PC-3 (cell line): ENCODE data around the gene NTNG1. TPM values are rescaled to one million over a fixed set of nuclear protein-coding genes. Genes with fewer than 3 reads are reported as not detected.

Experiments
- ATAC-seq: fragments of 200-7000 bp; cut with Tn5 transposase; 2 replicates; pipeline ENCODE4 v1.9.1; 2020; ENCODE audit warnings: mild to moderate bottlenecking, moderate library complexity
- BruUV-seq: library from RNA; stranded (reverse); fragments of 400-500 nt; replicated peaks from 2 replicates; lab custom pipeline; 2021; lab: Mats Ljungman, UMichigan
- CTCF ChIA-PET: fragments of 300-600 bp; sonication (Branson Sonifier 250); formaldehyde crosslinking; loops from one replicate; lab custom pipeline; 2022; ENCODE audit warnings: antibody characterized with exemption; lab: Charles Lee
- POLR2A ChIA-PET: fragments of 300-600 bp; sonication (Branson Sonifier 250); formaldehyde crosslinking; loops from one replicate; lab custom pipeline; 2022; ENCODE audit warnings: antibody characterized with exemption; ENCODE audit not compliant: unreplicated experiment; lab: Charles Lee
- DNase-seq: peaks from one replicate; pipeline ENCODE4 v3.0.0-alpha.2; 2015
- H2AFZ ChIP-seq: fragments of 300-600 bp; sonication (generic); 2 replicates; pipeline ENCODE4 v1.6.0; 2016; ENCODE audit warnings: antibody characterized with exemption, low read length
- H3F3A ChIP-seq: fragments of 300-600 bp; sonication (generic); one replicate; pipeline ENCODE4 v1.6.0; 2017; ENCODE audit warnings: antibody characterized with exemption, low read length, control low read depth, mild to moderate bottlenecking; ENCODE audit not compliant: unreplicated experiment
- H3K27ac ChIP-seq: fragments of 300-600 bp; sonication (generic); 2 replicates; pipeline ENCODE4 v1.5.1; 2016; ENCODE audit warnings: mild to moderate bottlenecking, low read length
- H3K27me3 ChIP-seq: fragments of 300-600 bp; sonication (generic); 2 replicates; pipeline ENCODE4 v1.6.1; 2016; ENCODE audit warnings: low read length, mixed read lengths
- H3K36me3 ChIP-seq: fragments of 300-600 bp; sonication (generic); 2 replicates; pipeline ENCODE4 v1.6.1; 2016; ENCODE audit warnings: low read depth, mixed run types, low read length, mixed read lengths
- H3K4me1 ChIP-seq: fragments of 300-600 bp; sonication (generic); 2 replicates; pipeline ENCODE4 v1.5.1; 2016; ENCODE audit warnings: low read length; ENCODE audit not compliant: insufficient read depth
- H3K4me2 ChIP-seq: fragments of 300-600 bp; sonication (generic); 2 replicates; pipeline ENCODE4 v1.6.0; 2016; ENCODE audit warnings: low read length
- H3K4me3 ChIP-seq: fragments of 300-600 bp; sonication (generic); 2 replicates; pipeline ENCODE4 v1.5.1; 2016; ENCODE audit warnings: mild to moderate bottlenecking, low read length, mixed read lengths
- H3K79me2 ChIP-seq: fragments of 300-600 bp; sonication (generic); 2 replicates; pipeline ENCODE4 v1.6.1; 2017; ENCODE audit warnings: low read length, mixed read lengths
- H3K9ac ChIP-seq: fragments of 300-600 bp; sonication (generic); 2 replicates; pipeline ENCODE4 v1.6.0; 2016; ENCODE audit warnings: mild to moderate bottlenecking, low read length
- H3K9me2 ChIP-seq: fragments of 300-600 bp; sonication (generic); replicated peaks from 2 replicates; pipeline ENCODE4 v1.6.1; 2016; ENCODE audit warnings: mixed run types, low read length, mixed read lengths
- H3K9me3 ChIP-seq: fragments of 300-600 bp; sonication (generic); 2 replicates; pipeline ENCODE4 v1.6.1; 2016; ENCODE audit warnings: low read length, mixed read lengths
- H4K20me1 ChIP-seq: fragments of 300-600 bp; sonication (generic); 2 replicates; pipeline ENCODE4 v1.6.1; 2016; ENCODE audit warnings: low read length, mixed read lengths
- EZH2 ChIP-seq: fragments of 300-600 bp; sonication (generic); IDR thresholded peaks from one replicate; pipeline ENCODE4 v1.6.1; 2017; ENCODE audit warnings: antibody characterized with exemption, mild to moderate bottlenecking, low read length; ENCODE audit not compliant: unreplicated experiment
- EZH2phosphoT487 ChIP-seq: fragments of 300-600 bp; sonication (generic); IDR thresholded peaks from 2 replicates; pipeline ENCODE4 v1.6.1; 2018; ENCODE audit warnings: mild to moderate bottlenecking, antibody characterized with exemption, low read length, borderline replicate concordance
- intact Hi-C: fragments of 100-400 bp; cut with micrococcal nuclease; formaldehyde crosslinking; loops from 2 replicates; pipeline ENCODE4 v1.9.0; 2023
- total RNA-seq: library from RNA; depleted of rRNA; stranded (reverse); fragments of >200 nt; gene quantifications from 2 replicates; pipeline ENCODE4 v1.2.3, GENCODE V29; 2014
- TF ChIP-seq, protein P1 (sequence below): fragments of 300-600 bp; sonication (generic); conservative IDR thresholded peaks from 2 replicates; pipeline ENCODE4 v1.5.1; 2017; ENCODE audit warnings: antibody characterized with exemption, low read depth, mild to moderate bottlenecking, low read length

Gene NTNG1
- total RNA-seq, 1 experiment from 2014 or later = 6.7 TPM

- no peak for ATAC-seq
- no peak overlapping the region for H3K27ac ChIP-seq
- no peak overlapping the region for H3K4me2 ChIP-seq
- H3K4me1 ChIP-seq = no peaks in the 10 kb centered on the region
- no peaks in the 10 kb centered on the region for H4K20me1 ChIP-seq
- no peak overlapping the region for H2AFZ ChIP-seq
- intact Hi-C loops = no loop called here
- H3K36me3 ChIP-seq = no peaks in the 10 kb centered on the region
- BruUV-seq = no TSS peak
- CTCF ChIA-PET = no interaction called here
- H3K4me3 ChIP-seq = no peak overlapping the region
- H3K79me2 ChIP-seq = no peaks in the 10 kb centered on the region
- H3F3A ChIP-seq = no peaks in the 10 kb centered on the region
- TF ChIP-seq, protein P1, sequence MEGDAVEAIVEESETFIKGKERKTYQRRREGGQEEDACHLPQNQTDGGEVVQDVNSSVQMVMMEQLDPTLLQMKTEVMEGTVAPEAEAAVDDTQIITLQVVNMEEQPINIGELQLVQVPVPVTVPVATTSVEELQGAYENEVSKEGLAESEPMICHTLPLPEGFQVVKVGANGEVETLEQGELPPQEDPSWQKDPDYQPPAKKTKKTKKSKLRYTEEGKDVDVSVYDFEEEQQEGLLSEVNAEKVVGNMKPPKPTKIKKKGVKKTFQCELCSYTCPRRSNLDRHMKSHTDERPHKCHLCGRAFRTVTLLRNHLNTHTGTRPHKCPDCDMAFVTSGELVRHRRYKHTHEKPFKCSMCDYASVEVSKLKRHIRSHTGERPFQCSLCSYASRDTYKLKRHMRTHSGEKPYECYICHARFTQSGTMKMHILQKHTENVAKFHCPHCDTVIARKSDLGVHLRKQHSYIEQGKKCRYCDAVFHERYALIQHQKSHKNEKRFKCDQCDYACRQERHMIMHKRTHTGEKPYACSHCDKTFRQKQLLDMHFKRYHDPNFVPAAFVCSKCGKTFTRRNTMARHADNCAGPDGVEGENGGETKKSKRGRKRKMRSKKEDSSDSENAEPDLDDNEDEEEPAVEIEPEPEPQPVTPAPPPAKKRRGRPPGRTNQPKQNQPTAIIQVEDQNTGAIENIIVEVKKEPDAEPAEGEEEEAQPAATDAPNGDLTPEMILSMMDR = no peak
- no peak for TF ChIP-seq EZH2
- no peak for TF ChIP-seq EZH2phosphoT487
- no peak for DNase-seq
- H3K9me3 ChIP-seq = no peaks in the 10 kb centered on the region
- no peaks in the 10 kb centered on the region for H3K9me2 ChIP-seq
- POLR2A ChIA-PET = no interaction called here
- no peak overlapping the region for H3K9ac ChIP-seq
- H3K27me3 ChIP-seq = no peaks in the 10 kb centered on the region
Observed at GRCh38 chr1:107467286-107467685, 326.4 kb downstream of the NTNG1 start.

GRCh38 chr1:107467811-107468210 lies 327.0 kb downstream of the NTNG1 start:
- BruUV-seq = no TSS peak
- Histone ChIP-seq H3K9ac (no peak overlapping the region), H3K4me2 (no peak overlapping the region), H3K9me3 (no peaks in the 10 kb centered on the region), H4K20me1 (no peaks in the 10 kb centered on the region), H3K9me2 (no peaks in the 10 kb centered on the region), H3K36me3 (no peaks in the 10 kb centered on the region), H3K27ac (no peak overlapping the region), H3K4me3 (no peak overlapping the region), H2AFZ (no peak overlapping the region), H3F3A (no peaks in the 10 kb centered on the region), H3K79me2 (no peaks in the 10 kb centered on the region), H3K4me1 (no peaks in the 10 kb centered on the region), H3K27me3 (no peaks in the 10 kb centered on the region)
- ATAC-seq = no peak
- CTCF ChIA-PET = no interaction called here
- TF ChIP-seq EZH2 (no peak), EZH2phosphoT487 (no peak)
- TF ChIP-seq, protein P1 = no peak
- intact Hi-C loops = no loop called here
- DNase-seq = no peak
- POLR2A ChIA-PET = no interaction called here

- Histone ChIP-seq H3K27me3 (no peaks in the 10 kb centered on the region), H4K20me1 (no peaks in the 10 kb centered on the region), H3K79me2 (no peaks in the 10 kb centered on the region), H3K4me3 (no peak overlapping the region), H3K9me3 (no peaks in the 10 kb centered on the region), H3K9ac (no peak overlapping the region), H3K36me3 (no peaks in the 10 kb centered on the region), H2AFZ (no peak overlapping the region), H3K4me2 (no peak overlapping the region), H3F3A (no peaks in the 10 kb centered on the region), H3K9me2 (no peaks in the 10 kb centered on the region), H3K27ac (no peak overlapping the region), H3K4me1 (no peaks in the 10 kb centered on the region)
- DNase-seq (no peak), ATAC-seq (no peak)
- CTCF ChIA-PET = no interaction called here
- BruUV-seq = no TSS peak
- no peak for TF ChIP-seq EZH2phosphoT487
- TF ChIP-seq, protein P1 = no peak
- TF ChIP-seq EZH2 = no peak
- POLR2A ChIA-PET = no interaction called here
- intact Hi-C loops = no loop called here
Observed at GRCh38 chr1:107473065-107473464, 332.2 kb downstream of the NTNG1 start.
